Brain pericyte (primary cell): ENCODE data around the gene SMAD3.

ENCODE experiments used
- DNase-seq: peaks from one replicate; pipeline ENCODE4 v3.0.0-alpha.2; 2012; ENCODE audit warnings: low read depth, low spot score

Gene SMAD3

DNA sequence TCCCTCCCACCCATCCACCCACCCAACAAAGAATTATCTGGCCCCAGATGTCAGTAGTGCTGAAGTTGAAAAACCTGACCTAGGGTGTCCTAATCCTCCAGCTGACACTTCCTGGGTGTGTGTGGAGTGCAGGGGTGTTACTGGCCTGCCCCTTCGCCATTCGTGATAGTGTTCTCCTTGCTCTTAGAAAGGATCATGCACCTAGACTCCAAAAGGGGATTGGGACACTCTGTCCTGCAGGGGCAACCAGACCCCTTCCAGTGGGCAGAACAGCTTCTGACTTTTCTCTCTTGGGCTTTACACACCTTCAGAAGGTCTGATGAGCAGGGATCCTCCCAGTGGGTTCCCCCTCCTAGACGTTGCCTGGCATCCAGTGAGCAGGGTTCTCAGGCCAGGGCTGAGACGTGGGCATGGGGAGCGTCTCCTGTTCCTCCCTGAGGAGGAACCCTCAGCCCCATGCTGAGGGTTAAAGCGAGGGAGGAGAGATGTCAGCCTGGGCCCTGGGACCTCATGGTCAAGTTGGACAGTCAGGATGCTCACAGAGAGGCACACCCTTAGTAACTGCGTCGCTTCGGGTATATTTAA lies 114.1 kb downstream of the SMAD3 start:
- no peak for DNase-seq

DNA sequence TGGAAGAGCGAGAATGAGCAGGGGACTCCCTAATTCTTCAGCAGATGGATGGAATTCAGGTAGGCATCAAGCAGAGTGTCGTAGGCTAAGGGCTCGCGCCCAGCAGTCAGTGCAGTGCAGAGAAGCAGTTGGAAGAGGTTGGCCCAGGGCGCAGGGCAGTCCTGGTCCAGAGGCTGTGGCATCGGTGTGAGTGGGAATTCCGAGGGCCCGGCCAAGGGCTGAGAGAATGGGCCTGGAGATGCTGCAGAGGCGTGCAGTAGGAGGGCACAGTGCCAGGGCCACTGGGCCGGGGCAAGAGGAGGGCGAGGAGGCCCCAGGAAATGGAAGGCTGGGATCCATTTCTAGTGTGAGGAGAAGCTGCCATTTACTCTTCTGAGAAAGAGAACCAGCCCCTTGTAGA lies 114.6 kb downstream of the SMAD3 start:
- DNase-seq, result no peak

- DNase-seq, result no peak
Measured at GRCh38 chr15:67180514-67181191, 115.3 kb downstream of the SMAD3 start.

GRCh38 chr15:67181221-67181639 lies 115.8 kb downstream of the SMAD3 start:
- no peak for DNase-seq

- no peak for DNase-seq
Measured at GRCh38 chr15:67183443-67184169, 118.2 kb downstream of the SMAD3 start.

GRCh38 chr15:67184208-67184925 lies 119.0 kb downstream of the SMAD3 start:
- DNase-seq, result no peak

- DNase-seq, result no peak
Measured at GRCh38 chr15:67185051-67185450, 119.6 kb downstream of the SMAD3 start.

DNA sequence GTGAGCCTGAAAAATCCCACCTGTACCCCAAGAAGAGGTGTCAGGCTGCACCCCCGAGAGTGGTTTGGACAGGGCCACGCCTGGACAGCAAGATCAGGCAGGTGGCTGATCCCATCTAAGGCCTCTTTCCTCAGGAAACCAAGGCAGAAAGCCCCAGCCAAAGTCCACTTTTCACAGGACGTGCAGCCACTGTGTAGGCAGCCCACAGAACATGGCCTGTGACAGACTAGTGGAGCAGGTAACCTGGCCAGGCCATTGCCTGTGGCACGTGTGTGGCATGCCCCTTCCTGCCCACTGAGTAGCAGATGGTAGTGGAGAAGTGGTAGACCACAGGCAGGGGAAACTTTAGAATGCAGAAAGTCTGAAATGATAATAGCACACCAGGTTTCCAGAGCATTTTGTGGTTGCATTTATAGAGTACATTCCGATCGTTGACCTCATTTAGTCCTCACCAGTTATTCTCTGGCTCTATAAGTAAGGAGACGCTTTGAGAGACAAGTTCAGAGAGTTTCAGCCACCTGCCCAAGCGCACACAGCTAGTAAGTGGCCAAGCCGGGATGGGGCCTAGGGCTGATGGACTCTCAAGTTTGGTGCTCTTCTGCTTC lies 120.3 kb downstream of the SMAD3 start:
- no peak for DNase-seq

DNA sequence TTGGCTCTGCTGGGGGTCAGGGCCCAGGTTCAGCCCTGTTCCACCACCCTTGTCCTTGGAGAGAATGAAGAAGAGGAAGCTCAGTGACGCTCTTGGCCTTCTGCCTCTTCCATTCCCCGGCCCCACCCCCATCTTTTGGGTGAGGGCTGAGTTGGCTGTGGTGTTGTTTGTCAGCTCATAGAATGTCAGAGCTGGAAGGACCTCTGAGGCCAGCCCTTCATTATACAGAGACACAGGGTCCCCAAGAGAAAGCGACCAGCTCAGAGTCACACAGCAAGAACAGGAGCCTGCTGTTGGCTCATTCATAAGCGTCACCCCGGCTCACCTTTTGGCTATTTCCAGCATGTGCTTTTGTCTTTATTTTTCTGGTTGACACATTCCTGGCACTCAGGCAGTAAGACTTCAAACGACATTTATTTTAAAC lies 120.8 kb downstream of the SMAD3 start:
- DNase-seq, result no peak

GRCh38 chr15:67186688-67187087 lies 121.3 kb downstream of the SMAD3 start:
- DNase-seq, result no peak

- no peak for DNase-seq
Measured at GRCh38 chr15:67187351-67187854, 122.0 kb downstream of the SMAD3 start.

DNA sequence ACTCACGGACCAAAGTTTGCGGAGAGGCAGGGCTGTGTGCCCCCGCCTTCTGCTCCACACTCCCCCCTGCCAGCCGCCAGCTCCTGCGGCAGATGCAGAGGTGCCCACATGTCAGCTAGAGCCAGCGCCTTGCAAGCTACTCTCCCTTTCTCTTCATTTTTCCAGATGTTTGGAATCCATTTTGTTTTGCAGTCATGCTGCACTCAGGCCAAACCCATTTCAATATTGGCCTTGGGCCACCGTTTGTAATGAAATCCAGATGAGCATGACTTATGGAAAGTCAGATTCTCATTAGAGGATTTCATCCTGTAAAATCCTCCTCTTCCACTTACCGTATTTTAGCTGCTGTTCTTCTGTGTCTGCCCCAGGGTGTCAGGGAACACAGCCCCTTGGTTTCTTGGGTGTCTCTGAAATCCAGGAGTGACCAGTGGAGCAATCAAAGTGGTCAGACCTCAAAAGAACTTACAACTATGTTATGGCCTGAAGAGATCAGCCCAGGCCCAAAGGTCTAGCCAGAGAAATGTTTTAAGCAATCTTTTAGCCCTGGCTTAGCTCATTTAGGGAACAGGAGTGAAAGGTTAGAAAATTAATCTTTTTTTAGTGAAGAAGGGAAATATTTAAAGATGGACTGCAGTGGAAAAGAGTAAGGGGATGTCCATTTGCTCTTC lies 123.3 kb downstream of the SMAD3 start:
- peak; percentile 63 for DNase-seq

- no peak for DNase-seq
Measured at GRCh38 chr15:67189326-67190051, 124.1 kb downstream of the SMAD3 start.

DNA sequence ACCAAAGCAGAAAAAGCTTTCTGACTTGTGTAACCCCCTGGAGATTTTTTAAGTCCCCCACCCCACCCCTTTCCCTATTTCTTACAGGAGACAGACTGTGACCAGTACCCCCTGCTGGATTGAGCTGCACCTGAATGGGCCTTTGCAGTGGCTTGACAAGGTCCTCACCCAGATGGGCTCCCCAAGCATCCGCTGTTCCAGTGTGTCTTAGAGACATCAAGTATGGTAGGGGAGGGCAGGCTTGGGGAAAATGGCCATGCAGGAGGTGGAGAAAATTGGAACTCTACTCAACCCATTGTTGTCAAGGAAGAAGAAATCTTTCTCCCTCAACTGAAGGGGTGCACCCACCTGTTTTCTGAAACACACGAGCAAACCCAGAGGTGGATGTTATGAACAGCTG lies 124.9 kb downstream of the SMAD3 start:
- DNase-seq, result no peak

DNA sequence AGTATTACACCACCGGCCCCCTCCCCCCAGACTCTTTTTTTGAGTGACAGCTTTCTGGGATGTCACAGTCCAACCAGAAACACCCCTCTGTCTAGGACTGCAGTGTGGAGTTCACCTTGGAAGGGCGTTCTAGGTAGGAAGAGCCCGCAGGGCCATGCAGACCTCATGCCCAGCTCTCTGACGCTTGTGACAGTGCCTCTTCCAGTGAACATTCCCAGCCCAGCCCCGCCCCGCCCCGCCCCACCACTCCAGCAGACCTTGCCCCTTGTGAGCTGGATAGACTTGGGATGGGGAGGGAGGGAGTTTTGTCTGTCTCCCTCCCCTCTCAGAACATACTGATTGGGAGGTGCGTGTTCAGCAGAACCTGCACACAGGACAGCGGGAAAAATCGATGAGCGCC lies 125.4 kb downstream of the SMAD3 start:
- no peak for DNase-seq

GRCh38 chr15:67192185-67192820 lies 126.9 kb downstream of the SMAD3 start:
- no peak for DNase-seq

- no peak for DNase-seq
Measured at GRCh38 chr15:67193223-67193990, 128.0 kb downstream of the SMAD3 start.

DNA sequence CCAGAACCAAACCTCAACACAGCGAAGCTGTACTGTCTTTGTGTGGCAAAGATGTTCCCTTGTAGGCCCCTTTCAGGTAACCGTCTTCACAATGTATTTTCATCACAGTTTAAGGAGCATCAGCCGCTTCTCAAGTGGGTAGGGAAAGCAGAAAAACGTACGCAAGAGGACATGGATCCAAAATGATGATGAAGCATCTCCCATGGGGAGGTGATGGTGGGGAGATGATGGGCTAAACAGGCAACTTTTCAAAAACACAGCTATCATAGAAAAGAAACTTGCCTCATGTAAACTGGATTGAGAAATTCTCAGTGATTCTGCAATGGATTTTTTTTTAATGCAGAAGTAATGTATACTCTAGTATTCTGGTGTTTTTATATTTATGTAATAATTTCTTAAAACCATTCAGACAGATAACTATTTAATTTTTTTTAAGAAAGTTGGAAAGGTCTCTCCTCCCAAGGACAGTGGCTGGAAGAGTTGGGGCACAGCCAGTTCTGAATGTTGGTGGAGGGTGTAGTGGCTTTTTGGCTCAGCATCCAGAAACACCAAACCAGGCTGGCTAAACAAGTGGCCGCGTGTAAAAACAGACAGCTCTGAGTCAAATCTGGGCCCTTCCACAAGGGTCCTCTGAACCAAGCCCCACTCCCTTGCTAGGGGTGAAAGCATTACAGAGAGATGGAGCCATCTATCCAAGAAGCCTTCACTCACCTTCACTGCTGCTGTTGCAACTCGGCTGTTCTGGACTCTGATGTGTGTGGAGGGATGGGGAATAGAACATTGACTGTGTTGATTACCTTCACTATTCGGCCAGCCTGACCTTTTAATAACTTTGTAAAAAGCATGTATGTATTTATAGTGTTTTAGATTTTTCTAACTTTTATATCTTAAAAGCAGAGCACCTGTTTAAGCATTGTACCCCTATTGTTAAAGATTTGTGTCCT lies 129.0 kb downstream of the SMAD3 start:
- DNase-seq, result no peak
